NCI-H526 treated with DMSO at 0.1 percent for 48 hours (cell line): ENCODE data around the gene SCARB1.

Experiments
- DNase-seq: peaks from one replicate; lab custom pipeline; 2025; lab: John Stamatoyannopoulos, UW

SCARB1 gene

DNA sequence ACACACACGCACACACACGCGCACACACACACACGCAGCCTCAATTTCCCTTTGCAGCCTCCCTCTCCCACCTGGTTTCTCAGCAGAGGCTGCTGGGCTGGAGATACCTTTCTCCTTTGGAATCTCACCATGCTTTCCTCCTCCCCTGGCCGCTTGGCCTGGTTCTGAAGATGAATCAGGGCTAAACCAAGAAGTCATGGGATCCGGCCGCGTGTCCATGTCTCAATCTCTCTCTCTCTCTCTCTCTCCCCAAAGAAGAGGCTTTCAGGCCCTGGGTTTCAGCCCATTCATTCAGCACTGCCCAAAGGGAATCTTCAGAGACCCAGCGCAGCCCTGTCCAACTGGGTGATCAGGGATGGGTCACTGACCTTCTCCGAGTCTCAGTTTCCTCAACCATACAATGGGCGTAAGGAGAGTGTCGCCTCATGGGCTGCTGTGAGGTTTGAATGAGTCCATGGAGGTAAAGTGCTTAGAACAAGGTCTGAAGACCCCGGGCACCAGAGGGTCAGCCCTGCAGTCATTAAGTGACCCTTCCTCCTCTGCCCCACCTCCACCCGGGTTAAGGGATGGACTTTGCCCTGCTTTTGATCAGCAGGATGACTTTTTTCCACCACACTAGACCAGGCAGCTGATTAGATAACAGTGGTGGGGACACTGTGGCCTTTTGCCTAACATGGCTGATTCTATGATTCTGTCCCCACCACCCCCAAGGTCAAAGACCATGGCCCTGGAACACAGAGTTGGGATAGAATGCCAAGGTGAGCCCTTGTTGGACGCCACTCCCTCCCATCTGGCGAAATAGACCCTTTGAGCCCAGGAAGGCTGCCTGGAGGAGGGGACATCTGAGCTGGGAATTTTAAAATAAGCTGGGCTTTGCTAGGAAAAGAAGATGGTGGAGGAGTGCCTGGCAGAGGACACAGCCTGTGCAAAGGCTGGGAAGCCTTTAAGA lies 42.1 kb downstream of the SCARB1 start:
- no peak for DNase-seq

DNA sequence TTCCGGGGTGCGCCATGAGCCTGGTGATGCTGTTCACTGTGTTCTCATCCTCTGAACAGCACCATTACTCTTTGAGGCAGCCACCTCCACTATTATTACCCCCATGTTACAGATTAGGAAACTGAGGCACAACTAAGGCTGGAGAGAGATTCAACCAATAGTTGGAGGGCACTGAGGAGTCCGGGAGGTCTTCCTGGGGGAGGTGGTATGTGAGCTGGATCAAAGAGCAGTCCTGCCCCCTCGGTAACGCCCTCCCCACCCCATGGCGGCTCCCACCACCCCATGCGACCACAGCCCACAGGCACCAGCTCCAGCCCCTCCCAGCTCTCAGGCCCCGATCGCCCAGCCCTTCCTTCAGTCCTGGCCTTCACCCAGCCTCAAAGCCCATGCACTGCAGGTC lies 43.5 kb downstream of the SCARB1 start:
- DNase-seq = no peak

DNA sequence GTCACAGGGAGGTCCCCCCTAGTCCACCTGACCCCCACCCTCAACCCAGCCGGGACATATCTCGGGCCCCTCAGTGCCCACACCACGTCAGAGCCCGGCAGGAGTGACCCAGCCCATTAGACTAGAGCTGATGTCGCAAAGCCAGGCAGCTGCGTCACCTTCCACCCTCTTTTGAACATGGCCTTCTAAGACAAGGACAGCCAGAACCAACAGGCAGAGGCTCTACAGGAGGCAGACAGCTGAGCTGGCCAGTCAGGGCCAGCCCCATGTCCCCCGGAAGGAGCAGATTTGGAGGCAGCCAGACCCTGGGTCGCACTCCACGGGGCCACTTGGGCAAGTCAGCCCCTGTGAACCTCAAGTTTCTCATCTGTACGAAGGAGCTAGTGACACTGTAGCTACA lies 44.1 kb downstream of the SCARB1 start:
- DNase-seq = no peak

DNA sequence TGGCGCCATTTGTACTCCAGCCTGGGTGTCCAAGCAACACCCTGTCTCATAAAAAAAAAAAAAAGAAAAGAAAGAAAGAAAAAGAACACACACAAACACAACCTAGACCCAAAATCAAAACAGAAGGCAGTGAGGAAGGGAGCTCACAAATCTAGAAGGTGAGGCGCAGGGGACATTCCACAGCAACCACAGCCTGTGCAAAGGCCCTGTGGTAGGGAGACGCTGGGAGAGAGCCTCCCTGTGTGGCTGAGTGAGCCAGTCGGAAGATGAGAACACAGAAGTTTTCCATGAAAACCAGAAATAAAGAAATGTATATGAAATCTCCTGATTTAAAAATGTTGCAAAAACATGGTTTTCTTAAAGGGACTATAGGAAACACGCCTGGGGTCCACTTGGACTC lies 44.6 kb downstream of the SCARB1 start:
- no peak for DNase-seq

DNA sequence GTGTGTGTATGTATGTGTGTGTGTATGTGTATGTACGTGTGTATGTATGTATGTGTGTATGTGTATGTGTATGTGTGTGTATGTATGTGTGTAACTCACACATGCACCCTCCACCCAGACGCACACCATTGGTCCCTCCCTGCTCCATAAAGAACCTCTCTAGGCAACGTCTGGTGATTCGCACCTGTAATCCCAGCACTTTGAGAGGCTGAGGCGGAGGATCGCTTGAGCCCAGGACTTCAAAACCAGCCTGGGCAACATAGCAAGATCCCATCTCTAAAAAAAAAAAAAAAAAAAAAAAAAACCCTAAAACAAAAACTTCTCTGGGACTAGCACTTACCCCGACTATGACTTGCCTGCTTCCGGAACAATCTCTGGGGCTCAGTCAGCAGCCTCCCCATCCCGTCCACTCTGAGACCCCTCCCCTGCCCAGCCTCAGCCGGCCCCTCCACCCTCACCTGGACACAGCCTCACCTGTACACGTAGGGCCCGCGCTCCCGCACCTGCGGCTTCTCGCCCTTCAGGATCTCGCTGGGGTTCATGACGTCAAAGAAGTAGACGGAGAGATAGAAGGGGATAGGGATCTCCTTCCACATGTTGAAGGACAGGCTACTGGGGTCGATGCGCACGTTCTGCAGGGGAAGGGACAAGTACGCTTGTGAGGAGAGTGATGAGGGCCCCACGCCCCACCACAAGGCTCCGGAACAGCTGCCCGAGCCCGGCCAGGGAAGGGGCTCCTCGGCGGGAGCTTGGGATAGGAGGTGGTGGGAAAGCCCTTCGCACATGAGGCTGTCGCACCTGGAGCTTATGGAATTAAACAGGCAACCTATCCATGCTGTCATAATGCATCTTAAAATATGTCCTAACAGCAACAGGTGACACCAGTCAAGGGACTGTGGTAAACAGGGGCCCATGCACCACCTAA lies 46.3 kb downstream of the SCARB1 start:
- no peak for DNase-seq

DNA sequence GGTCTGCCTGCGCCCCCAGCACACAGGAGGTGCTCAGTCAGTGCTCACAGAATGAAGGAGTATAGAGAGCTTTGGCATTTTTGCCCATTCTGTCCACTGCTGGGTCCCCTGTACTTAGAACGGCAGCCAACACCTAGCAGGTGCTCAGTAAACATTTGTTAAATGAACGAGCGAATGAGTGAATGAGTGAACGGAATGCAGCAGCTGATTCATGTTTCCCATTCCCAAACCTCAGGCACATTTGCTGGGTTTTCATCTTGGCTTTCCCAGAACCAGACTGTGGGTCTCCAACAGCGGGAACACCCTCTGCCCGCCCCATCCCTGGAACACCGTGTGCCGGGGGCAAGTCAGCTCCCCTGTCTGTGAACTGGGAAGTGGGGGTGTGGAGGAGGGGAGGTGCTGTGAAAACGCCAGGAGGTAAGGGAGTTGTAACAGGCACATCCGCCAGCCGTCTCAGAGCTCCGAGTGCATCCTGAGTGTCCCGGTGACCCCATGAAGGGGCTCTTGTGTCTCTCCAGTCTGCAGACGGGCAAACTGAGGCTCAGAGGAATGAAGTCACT lies 47.3 kb downstream of the SCARB1 start:
- no peak for DNase-seq

DNA sequence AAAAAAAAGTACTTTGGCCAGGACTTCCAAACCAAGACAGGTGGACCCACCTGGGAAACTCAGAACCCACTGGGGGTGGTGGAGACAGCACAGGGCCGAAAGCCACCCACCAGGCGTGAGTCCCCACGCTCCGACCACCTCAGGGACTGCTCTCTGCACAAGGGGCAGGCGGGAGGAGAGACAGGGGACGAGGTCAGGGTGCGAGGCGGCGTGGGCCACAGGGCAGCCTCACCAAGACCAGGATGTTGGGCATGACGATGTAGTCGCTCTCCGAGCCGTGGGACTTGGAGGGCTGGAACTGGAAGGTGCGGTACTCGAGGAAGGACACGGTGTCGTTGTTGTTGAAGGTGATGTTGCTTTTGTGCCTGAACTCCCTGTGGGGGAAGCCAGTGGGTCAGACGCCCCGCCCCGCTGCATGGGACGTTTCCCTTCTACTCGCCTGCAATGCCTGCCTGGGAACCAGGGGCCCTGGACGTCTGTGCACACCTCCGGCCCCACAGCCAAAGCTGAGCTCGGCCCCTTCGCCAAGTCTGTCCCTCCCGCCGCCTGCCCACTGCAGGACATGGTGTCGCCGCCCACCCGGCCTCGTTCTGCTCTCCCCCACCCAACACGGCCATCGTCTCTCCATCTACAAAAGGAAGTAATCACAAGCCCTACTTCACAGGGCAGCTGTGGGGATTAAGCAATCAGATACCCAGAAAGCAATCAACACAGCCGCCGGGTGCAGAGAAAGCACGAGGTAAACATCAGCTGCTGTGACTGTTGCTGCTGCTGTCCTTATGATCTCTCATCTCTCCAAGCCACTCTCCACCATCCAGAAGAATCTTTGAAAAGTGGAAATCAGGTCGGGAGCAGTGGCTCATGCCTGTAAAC lies 48.7 kb downstream of the SCARB1 start:
- DNase-seq = no peak

DNA sequence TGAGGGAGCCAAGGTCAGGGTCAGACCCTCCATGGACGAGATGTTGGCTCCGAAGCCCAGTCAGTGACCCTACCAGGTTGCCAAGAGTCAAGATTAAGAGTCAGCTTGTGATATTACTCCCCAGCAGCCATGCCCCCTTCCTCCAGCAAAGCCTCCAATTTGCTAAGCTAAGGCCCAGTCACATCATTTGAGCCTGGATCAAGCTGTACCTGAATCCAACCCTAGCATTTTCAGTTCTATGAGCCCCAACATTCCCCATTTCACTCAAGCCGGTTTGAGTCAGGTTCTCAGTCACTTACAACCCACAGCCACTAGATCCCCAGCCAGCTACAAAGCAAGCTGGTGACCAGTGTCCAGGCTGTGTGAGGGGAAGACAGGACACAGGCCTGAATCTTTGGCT lies 49.9 kb downstream of the SCARB1 start:
- DNase-seq = no peak

DNA sequence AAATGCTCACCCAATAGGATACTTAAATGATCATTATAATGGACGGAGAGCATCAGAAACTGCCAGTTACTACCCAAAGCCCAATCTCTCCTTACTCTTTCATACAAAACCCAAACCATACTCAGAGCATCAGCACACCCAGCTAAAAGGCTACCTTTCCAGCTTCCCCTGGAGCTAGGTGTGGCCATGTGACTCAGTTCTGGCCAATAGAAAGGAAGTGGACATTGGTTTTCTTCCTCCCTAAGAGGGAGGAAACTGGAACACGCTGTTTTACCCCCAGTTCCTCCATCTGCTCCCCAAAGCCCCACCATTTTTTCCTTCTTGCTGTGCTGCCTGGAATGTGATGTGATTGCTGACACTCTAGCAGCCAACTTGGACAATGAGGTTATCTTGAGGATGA lies 50.7 kb downstream of the SCARB1 start:
- DNase-seq = no peak

DNA sequence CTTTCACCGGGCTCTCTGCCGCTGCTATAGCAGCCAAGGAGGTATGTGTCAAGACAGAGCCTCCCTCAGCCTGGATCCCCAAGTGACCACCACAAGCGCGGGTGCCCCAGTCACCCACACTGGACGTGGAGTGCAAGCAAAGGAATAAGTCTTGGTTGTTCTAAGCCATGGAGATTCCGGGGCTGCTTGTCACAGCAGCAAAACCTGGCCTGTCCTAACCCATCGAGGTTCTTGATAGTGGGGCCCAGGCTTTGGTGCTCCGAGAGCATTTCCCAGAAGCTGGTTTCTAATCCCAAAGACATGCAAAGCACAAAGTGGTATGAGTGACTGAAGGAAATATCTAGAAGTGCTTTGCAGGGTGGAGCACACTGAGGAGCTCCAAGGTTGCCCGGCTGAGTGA lies 51.3 kb downstream of the SCARB1 start:
- DNase-seq = no peak

DNA sequence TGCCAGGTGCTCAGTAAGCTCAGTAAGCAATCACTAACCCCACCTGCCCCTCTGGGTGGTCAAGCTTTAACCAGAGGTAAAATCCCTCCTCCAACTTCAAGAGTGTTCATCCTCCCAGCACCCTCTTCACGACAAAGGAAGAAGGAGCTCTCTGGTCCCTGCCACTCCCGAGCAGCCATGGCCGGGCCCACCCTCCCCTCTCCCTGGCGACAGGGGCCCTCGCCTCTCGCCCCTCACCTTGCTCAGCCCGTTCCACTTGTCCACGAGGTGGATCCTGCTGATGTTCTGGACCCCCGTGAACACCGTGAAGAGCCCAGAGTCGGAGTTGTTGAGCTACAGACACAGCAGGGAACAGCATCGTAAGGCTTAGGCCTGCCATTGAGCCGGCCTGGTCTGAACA lies 52.0 kb downstream of the SCARB1 start:
- DNase-seq = no peak

DNA sequence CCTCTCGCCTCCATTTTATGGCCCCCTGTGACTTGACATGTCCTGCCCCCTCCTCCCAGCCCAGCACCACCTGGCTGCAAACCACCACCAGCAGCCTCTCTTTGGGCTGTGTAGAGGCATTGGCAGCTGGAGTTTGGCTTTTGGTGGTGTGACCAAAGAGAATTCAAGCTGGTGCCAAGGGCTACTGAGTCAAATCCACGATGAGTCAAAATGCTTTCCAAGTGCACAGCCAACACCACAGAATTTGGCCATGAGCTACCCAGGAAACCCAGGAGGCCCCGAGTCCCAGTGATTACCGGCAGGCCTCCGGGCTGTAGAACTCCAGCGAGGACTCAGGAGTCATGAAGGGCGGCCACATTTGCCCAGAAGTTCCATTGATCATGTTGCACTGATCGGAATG lies 53.8 kb downstream of the SCARB1 start:
- no peak for DNase-seq

DNA sequence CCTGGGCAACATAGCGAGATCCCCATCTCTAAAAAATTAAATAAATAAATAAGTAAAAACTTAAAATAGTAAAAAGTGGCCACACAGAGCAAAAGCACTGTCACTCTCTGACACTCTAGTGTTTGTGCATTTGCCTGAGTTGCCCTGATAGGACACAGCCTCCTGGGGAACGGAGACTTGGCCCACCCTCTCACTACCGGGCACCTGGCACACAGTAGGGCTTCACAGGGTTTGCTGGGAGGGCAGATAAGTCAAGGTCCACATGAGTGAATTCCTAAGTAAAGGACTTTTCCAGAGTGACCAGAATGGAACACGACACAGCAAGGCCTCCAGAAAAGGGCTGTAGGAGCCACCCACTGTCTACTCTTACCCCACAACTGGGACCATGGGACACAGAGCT lies 54.3 kb downstream of the SCARB1 start:
- DNase-seq = no peak

DNA sequence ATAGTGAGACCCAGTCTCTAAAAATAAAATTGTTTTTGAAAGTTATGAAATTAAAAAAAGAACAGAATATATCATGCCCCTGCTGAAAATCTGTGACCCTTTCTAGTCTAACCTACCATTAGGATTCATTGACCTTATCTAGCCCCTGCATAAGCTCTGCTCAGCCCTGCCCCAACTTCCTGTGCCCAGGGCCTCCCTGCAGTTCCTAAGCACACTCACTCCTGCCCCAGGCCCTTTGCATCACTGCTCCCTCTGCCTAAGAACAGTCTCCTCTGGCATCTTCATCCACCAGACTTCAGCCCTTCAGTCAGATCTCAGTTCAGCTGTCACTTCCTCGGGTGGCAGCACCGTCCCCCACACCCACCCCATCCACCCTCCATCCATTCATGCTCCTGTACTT lies 55.4 kb downstream of the SCARB1 start:
- DNase-seq = no peak

DNA sequence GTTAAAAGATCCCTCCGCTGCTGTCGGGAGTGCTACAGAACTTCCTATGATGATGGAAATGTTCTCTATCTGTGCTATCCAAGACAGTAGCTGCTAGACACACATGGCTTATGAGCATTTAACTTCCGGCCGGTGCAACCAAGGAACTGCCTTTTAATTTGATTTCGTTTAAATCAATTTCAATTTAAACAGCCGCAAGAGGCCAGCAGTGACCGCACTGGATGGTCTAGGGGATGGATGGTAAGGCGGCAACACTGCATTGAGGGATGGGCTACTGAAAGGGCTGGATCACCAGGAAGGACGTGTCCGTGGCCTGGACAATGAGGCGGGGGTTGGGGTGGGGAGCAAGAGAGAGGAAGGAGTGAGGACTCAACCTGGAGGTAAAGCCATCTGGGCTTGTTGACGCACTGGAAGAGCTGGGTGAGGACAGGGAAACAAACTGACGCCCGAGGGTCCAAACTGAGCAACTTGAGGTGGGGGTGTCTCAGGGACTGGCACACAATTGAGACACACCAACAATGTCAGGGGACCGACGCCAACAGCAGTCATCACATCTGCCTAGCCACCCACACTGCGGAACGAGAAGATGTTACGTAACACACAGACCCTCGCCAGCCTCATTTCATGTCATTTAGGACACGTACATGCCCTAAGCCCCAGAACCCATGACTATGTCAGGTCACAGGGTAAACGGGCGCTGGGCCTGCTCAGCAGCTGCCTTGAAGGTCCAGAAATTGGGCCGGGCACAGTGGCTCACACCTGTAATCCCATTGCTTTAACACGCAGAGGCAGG lies 57.6 kb downstream of the SCARB1 start:
- DNase-seq = no peak

DNA sequence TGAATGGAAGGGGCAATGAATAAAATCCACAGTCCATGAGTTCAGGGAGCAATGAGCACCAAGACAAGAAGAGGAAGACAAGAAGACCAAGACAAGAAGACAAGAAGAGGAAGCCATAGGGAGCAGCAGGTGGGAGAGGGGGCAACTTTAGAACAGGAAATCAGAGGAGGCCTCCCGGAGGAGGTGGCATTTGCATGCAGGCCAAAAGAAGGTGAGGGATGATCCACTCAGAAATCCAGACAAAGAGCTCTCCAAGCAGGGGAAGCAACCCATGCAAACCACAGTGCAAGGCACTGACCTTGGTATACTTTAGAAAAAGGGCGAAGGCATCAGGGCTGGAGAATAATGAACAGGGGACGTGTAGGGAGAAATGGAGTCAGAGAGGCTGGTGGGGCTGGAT lies 58.6 kb downstream of the SCARB1 start:
- no peak for DNase-seq

DNA sequence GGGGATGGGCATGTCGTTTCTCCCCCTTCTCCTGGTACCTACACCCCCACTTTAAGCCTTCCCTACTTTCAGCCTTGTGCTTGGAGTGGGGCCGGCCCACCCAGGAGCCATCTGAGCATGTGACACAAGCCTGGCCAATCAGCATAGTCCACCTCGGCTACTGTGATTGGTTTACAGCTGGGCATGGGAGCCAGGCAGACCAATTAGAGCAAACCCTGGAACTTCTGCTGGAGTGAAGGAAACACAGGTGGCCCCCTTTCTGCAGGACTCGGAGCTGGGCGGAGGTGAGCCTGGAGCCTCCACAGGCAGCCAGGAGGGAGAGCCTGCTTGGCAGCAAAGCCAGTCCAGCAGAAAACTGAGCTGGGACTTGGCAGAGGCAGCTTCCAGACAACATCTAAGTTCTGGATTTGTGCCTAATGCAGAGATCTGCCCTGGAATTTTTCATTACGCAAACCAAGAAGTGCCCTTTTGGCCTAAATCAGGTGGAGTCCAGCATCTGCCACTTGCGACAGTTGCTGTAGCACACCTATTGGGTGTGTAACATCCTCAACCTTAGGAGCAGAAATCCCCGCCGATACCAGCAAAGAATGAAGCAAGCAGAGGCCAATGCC lies 59.5 kb downstream of the SCARB1 start:
- no peak for DNase-seq

DNA sequence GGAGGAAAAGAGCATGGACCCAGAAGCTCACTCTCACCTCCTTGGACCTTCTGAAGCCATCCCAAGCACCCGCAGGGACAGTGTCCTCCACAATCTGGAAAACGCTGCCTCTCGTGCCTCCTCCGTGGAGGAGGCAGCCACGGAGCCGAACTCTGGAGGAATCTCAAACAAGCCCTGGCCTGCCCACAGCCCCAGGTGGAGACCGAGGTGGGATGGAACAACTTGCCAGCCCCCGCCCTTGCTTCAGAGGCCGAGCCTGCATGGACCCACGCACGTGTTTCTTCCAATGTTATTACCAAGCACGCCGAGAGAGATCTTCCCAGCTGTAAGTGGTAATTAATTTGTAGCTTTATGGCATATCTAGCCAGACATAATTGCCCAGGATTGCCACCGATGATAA lies 61.3 kb downstream of the SCARB1 start:
- no peak for DNase-seq

DNA sequence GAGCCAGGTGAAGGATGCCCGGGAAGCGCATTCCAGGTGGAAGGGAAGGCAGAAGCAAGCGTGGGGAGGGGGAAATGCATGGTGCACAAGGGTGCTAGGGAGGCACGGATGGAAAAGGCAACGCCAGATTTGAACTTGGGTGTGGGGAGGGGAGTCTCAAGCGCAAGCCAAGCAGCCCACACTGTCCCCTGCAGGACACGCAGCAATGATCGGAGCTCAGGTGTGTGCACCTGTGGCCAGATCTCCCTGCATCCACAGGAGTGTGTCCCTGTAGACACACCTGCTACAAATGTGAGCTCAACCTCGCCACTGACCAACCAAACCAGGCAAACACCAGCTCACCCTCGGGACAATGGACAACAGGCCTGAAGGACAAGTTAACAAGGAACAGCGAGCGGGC lies 63.2 kb downstream of the SCARB1 start:
- DNase-seq = no peak

DNA sequence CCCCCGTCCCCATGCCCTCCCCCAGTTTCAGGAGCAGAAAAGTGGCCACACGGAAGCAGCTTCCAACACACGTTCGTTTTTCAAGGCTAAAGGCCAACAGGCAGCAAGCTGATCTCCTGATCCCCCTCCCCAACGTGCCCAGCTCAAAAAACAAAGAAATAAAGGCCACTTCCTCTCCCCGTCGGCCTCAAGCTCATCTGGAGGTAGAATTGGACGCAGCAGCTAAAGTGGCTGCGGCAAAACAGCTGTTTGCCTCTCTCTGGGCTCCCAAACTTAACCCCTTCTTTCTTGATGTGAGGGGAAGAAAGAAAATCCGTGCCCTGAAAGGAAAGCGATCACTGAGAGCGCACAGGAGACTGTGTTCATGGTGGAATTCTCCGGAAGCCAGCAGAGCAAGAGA lies 66.3 kb downstream of the SCARB1 start:
- no peak for DNase-seq
